Measurements from ENCODE around the gene FRS2. TPM values are rescaled to one million over a fixed set of nuclear protein-coding genes. Genes with fewer than 3 reads are reported as not detected.
A peak's percentile ranks its signal among the peaks of the same experiment; 100 is the strongest.

FRS2 gene
- total RNA-seq, 2 experiments from 2014 or later: 8.6 to 9.5 TPM

DNA sequence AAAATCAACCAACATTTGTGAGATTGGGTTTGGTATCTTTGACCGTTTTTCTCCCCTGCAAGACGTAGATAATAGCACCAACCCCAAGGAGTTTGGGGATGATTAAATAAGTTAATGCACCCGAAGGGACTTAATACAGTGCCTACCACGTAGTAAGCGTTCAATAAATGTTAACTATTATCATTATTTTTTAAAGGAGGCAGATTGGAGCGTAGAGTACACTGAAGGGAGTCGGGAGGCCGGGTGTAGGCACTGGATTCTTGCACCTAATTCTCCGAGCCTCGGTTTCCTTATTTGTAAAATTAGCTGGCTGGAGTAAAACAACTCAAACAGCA lies 367 bp upstream of the FRS2 start:
- intact Hi-C loops (cut with micrococcal nuclease): loop anchor here (1.0 to 10.0 kb wide), 7 partner anchors 15 to 308 kb away; partner anchors contain the start of genes CCT2, RAB3IP and YEATS4
- Mint-ChIP-seq H3K9me3 (no peaks in the 10 kb centered on the region), H3K27me3 (no peaks in the 10 kb centered on the region), H3K27ac (peak overlapping the region; percentile 93), H3K4me1 (ENCODE audit: low read depth) (peaks cover 36% of the 10 kb centered on the region), H3K4me3 (peak overlapping the region; percentile 98), H3K36me3 (peaks cover 2% of the 10 kb centered on the region)
- ChIA-PET POLR2A (interaction anchor here (0.7 to 1.8 kb wide), 4 partner anchors 58 to 115 kb away, joined by 3 to 10 read pairs (median 4); partner anchors contain the start of gene CCT2), CTCF (interaction anchor here (1.1 to 2.8 kb wide), 5 partner anchors 99 to 169 kb away, joined by 3 to 15 read pairs (median 5); partner anchors contain the start of gene CCT2)
- no peak for DNase-seq

DNA sequence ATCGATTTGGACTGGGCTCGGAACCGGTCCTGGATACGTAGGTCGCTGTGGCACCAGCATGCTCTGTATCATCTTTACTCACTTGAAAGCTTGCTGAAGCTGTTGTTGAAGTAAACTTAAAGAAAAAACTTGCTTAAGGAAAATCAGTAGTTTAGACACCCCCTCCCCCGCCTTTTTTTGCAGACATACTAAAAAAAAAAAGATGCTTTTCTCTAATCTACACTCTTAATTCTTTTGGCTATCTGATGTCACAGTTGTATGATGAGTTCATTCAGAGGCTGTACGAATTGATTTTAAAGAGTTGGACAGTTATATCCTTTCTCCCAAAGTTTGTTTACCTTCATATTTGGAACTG lies 865 bp downstream of the FRS2 start:
- CTCF ChIA-PET: interaction anchor here (0.8 to 2.8 kb wide), 7 partner anchors 96 to 168 kb away, joined by 3 to 15 read pairs (median 4); partner anchors contain the start of gene CCT2
- peaks cover 46% of the 10 kb centered on the region for H3K4me1 Mint-ChIP-seq (ENCODE audit: low read depth)
- no peaks in the 10 kb centered on the region for H3K9me3 Mint-ChIP-seq
- intact Hi-C loops (cut with micrococcal nuclease): loop anchor here (2.0 to 5.0 kb wide), 2 partner anchors 14 to 309 kb away; no protein-coding TSS in a partner anchor
- peak overlapping the region; percentile 98 for H3K4me3 Mint-ChIP-seq
- DNase-seq: no peak
- peaks cover 2% of the 10 kb centered on the region for H3K36me3 Mint-ChIP-seq
- POLR2A ChIA-PET: interaction anchor here (1.2 to 1.8 kb wide), 3 partner anchors 111 to 183 kb away, joined by 3 to 10 read pairs (median 3); partner anchors contain the start of gene CCT2
- H3K27ac Mint-ChIP-seq: peak overlapping the region; percentile 75
- no peaks in the 10 kb centered on the region for H3K27me3 Mint-ChIP-seq

DNA sequence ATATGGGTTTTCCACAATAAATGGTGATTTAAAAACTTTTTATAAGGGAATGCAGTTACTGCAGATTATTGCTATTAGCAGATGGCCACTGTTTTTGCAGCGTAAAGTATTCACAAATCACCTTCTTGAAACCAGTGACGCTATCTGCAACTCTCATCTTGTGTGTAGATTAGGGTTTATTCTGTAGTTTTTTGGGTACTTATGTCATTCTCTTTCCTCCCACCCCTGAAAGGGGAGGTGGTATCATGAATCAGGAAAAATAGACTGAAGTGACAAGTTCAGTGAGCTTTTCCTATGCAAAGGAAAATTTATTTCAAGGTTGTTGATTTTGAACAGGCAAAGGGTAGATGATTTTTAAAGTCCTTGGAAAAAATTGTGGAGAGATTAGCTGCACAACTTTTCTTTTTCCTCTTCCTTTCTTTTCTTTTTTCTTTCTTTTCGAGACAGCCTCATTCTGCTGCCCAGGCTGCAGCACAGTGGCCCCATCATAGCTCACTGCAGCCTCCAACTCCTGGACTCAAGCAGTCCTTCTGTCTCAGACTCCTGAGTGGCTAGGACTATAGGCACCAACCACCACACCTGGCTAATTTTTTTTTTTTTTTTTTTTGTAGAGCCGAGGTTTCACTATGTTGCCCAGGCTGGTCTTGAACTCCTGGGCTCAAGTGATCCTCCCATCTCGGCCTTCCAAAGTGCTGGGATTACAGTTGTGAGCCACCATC lies 1.6 kb downstream of the FRS2 start:
- intact Hi-C loops (cut with micrococcal nuclease): loop anchor here (2.0 to 5.0 kb wide), 2 partner anchors 13 to 310 kb away; no protein-coding TSS in a partner anchor
- ChIA-PET CTCF (interaction anchor here (1.4 to 2.8 kb wide), 2 partner anchors 98 to 100 kb away, joined by 5 to 15 read pairs; no protein-coding TSS in a partner anchor), POLR2A (interaction anchor here (0.5 kb wide), 1 partner anchor 230 kb away, joined by 4 read pairs; no protein-coding TSS in a partner anchor)
- Mint-ChIP-seq H3K4me3 (peak overlapping the region; percentile 33), H3K27me3 (no peaks in the 10 kb centered on the region), H3K9me3 (no peaks in the 10 kb centered on the region), H3K4me1 (ENCODE audit: low read depth) (peaks cover 48% of the 10 kb centered on the region), H3K36me3 (peaks cover 2% of the 10 kb centered on the region), H3K27ac (no peak overlapping the region)
- no peak for DNase-seq

DNA sequence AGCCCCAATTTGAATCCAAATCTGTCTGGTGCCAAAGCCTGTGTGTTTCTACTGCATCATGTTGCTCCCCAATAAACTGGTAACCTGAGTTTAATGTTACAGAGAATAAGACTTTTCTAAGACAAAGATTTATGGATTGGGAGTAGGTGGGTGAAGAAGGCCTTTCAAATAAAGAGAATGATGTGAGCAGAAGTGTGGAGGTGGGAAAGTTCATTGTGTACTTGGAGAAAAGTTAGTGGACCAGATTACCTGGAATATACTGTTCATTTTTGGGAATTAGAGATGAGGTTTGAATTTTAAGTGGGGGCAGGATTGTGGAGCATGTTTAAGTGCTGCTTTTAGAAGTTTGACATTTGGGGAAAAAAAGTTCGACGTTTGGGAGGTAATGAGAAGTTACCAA lies 3.1 kb downstream of the FRS2 start:
- Mint-ChIP-seq H3K9me3 (no peaks in the 10 kb centered on the region), H3K27me3 (no peaks in the 10 kb centered on the region), H3K36me3 (peaks cover 2% of the 10 kb centered on the region), H3K27ac (no peak overlapping the region), H3K4me1 (ENCODE audit: low read depth) (peaks cover 48% of the 10 kb centered on the region), H3K4me3 (no peak overlapping the region)
- ChIA-PET CTCF (no interaction called here), POLR2A (no interaction called here)
- no peak for DNase-seq
- intact Hi-C loops (cut with micrococcal nuclease): loop anchor here (5.0 kb wide), 1 partner anchor 311 kb away; no protein-coding TSS in a partner anchor

DNA sequence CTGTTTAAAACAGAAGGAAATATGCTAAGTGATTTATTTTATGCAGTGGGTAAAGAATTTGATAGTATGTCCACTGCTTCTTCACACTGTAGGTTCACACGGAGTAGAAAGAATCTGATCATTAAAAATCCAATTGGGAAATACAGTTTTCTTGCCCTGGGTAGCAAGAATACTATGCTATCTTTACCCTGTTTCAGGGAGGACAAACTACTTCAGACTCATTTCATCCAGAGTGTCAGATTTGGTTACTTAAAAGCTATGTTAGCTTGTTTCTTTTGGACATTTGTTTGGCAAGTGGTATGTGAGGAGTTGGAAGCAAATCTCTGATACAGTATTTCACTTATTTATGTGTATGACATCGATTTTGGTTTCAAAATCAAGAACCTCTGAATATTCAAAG lies 4.3 kb downstream of the FRS2 start:
- no peak for DNase-seq
- Mint-ChIP-seq H3K36me3 (peaks cover 2% of the 10 kb centered on the region), H3K27ac (no peak overlapping the region), H3K27me3 (no peaks in the 10 kb centered on the region), H3K4me1 (ENCODE audit: low read depth) (peaks cover 53% of the 10 kb centered on the region), H3K9me3 (no peaks in the 10 kb centered on the region), H3K4me3 (no peak overlapping the region)
- ChIA-PET CTCF (no interaction called here), POLR2A (no interaction called here)
- intact Hi-C loops (cut with micrococcal nuclease): loop anchor here (5.0 kb wide), 1 partner anchor 312 kb away; no protein-coding TSS in a partner anchor

- H3K4me3 Mint-ChIP-seq: no peak overlapping the region
- H3K9me3 Mint-ChIP-seq: no peaks in the 10 kb centered on the region
- ChIA-PET POLR2A (no interaction called here), CTCF (no interaction called here)
- peaks cover 57% of the 10 kb centered on the region for H3K4me1 Mint-ChIP-seq (ENCODE audit: low read depth)
- H3K27me3 Mint-ChIP-seq: no peaks in the 10 kb centered on the region
- no peak overlapping the region for H3K27ac Mint-ChIP-seq
- intact Hi-C loops (cut with micrococcal nuclease): no loop called here
- DNase-seq: no peak
- H3K36me3 Mint-ChIP-seq: peaks cover 3% of the 10 kb centered on the region
Measured at GRCh38 chr12:69475237-69475975, 5.2 kb downstream of the FRS2 start.

GRCh38 chr12:69476276-69477017 lies 6.3 kb downstream of the FRS2 start:
- CTCF ChIA-PET: no interaction called here
- Mint-ChIP-seq H3K27ac (no peak overlapping the region), H3K27me3 (no peaks in the 10 kb centered on the region), H3K9me3 (no peaks in the 10 kb centered on the region), H3K4me3 (no peak overlapping the region), H3K36me3 (peaks cover 3% of the 10 kb centered on the region), H3K4me1 (ENCODE audit: low read depth) (peaks cover 53% of the 10 kb centered on the region)
- intact Hi-C loops (cut with micrococcal nuclease): no loop called here
- POLR2A ChIA-PET: no interaction called here
- no peak for DNase-seq

- H3K4me1 Mint-ChIP-seq (ENCODE audit: low read depth): peaks cover 48% of the 10 kb centered on the region
- no peak overlapping the region for H3K27ac Mint-ChIP-seq
- no peaks in the 10 kb centered on the region for H3K9me3 Mint-ChIP-seq
- no peak for DNase-seq
- no peaks in the 10 kb centered on the region for H3K27me3 Mint-ChIP-seq
- ChIA-PET CTCF (no interaction called here), POLR2A (no interaction called here)
- H3K36me3 Mint-ChIP-seq: peaks cover 6% of the 10 kb centered on the region
- intact Hi-C loops (cut with micrococcal nuclease): no loop called here
- H3K4me3 Mint-ChIP-seq: no peak overlapping the region
Measured at GRCh38 chr12:69479675-69480074, 9.5 kb downstream of the FRS2 start.

DNA sequence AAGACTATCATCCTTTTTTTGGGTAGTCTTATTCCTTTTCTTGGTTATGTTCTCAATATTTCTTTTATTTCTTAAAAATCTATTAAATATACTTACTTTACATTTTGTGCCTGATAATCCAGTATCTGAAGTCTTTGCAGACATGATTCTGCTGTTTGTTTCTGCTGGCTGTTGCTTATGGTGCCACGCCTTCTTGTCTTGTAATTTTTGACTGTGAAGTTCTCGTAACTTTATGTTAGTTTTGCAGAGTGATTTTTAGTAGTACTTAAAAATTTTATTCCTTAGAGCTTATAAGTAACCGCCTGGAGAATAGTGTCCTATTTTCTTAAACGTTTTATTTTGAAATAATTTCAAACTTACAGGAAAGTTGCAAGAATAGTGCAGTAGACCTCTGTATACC lies 10.5 kb downstream of the FRS2 start:
- DNase-seq: no peak
- H3K4me3 Mint-ChIP-seq: no peak overlapping the region
- intact Hi-C loops (cut with micrococcal nuclease): no loop called here
- no peak overlapping the region for H3K27ac Mint-ChIP-seq
- CTCF ChIA-PET: no interaction called here
- POLR2A ChIA-PET: no interaction called here
- peaks cover 40% of the 10 kb centered on the region for H3K4me1 Mint-ChIP-seq (ENCODE audit: low read depth)
- no peaks in the 10 kb centered on the region for H3K9me3 Mint-ChIP-seq
- peaks cover 6% of the 10 kb centered on the region for H3K36me3 Mint-ChIP-seq
- H3K27me3 Mint-ChIP-seq: no peaks in the 10 kb centered on the region

DNA sequence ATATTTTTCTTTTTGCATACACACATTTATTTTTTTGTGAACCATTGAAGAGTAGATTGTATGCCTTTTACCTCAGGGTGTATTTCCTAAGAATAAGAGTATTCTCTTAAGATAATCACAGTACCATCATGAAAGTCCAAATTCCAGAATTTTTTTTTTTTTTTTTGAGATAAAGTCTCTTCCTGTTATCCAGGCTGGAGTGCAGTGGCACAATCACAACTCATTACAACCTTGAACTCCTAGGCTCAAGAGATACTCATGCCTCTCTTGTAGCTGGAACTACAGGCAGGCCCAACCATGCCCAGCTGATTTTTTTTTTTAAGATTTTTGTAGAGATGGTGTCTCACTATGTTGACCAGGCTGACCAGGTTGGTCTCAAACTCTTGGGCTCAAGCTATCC lies 10.9 kb downstream of the FRS2 start:
- no peak for DNase-seq
- intact Hi-C loops (cut with micrococcal nuclease): no loop called here
- H3K27me3 Mint-ChIP-seq: no peaks in the 10 kb centered on the region
- POLR2A ChIA-PET: no interaction called here
- peaks cover 37% of the 10 kb centered on the region for H3K4me1 Mint-ChIP-seq (ENCODE audit: low read depth)
- H3K36me3 Mint-ChIP-seq: peaks cover 7% of the 10 kb centered on the region
- CTCF ChIA-PET: no interaction called here
- H3K4me3 Mint-ChIP-seq: no peak overlapping the region
- H3K27ac Mint-ChIP-seq: no peak overlapping the region
- no peaks in the 10 kb centered on the region for H3K9me3 Mint-ChIP-seq

GRCh38 chr12:69483700-69484099 lies 13.5 kb downstream of the FRS2 start:
- ChIA-PET POLR2A (no interaction called here), CTCF (interaction anchor here (0.7 to 1.3 kb wide), 2 partner anchors 51 to 87 kb away, joined by 3 read pairs; no protein-coding TSS in a partner anchor)
- no peaks in the 10 kb centered on the region for H3K27me3 Mint-ChIP-seq
- H3K27ac Mint-ChIP-seq: no peak overlapping the region
- DNase-seq: no peak
- H3K4me1 Mint-ChIP-seq (ENCODE audit: low read depth): peaks cover 40% of the 10 kb centered on the region
- intact Hi-C loops (cut with micrococcal nuclease): loop anchor here (2.0 kb wide), 1 partner anchor 13 kb away; the partner anchor contains the start of gene FRS2
- no peaks in the 10 kb centered on the region for H3K9me3 Mint-ChIP-seq
- H3K36me3 Mint-ChIP-seq: peaks cover 26% of the 10 kb centered on the region
- H3K4me3 Mint-ChIP-seq: no peak overlapping the region

- intact Hi-C loops (cut with micrococcal nuclease): loop anchor here (2.0 kb wide), 1 partner anchor 14 kb away; the partner anchor contains the start of gene FRS2
- CTCF ChIA-PET: interaction anchor here (0.7 to 1.3 kb wide), 2 partner anchors 50 to 87 kb away, joined by 3 read pairs; no protein-coding TSS in a partner anchor
- H3K4me3 Mint-ChIP-seq: no peak overlapping the region
- peaks cover 38% of the 10 kb centered on the region for H3K4me1 Mint-ChIP-seq (ENCODE audit: low read depth)
- POLR2A ChIA-PET: no interaction called here
- peaks cover 26% of the 10 kb centered on the region for H3K36me3 Mint-ChIP-seq
- H3K27ac Mint-ChIP-seq: no peak overlapping the region
- no peaks in the 10 kb centered on the region for H3K27me3 Mint-ChIP-seq
- H3K9me3 Mint-ChIP-seq: no peaks in the 10 kb centered on the region
- DNase-seq: no peak
Measured at GRCh38 chr12:69484428-69484827, 14.2 kb downstream of the FRS2 start.
